SW 1271 (cell line): ENCODE measurements around the gene FAAP100.
"Not testable (repeated sequence)": the region's sequence is repeated elsewhere in the genome, so short reads cannot be mapped to it uniquely, and the experiment has no call there.

ENCODE experiments used
- DNase-seq, 2 experiments: peaks; one replicate each; lab custom pipeline; 2025; lab: John Stamatoyannopoulos, UW

Gene FAAP100, protein sequence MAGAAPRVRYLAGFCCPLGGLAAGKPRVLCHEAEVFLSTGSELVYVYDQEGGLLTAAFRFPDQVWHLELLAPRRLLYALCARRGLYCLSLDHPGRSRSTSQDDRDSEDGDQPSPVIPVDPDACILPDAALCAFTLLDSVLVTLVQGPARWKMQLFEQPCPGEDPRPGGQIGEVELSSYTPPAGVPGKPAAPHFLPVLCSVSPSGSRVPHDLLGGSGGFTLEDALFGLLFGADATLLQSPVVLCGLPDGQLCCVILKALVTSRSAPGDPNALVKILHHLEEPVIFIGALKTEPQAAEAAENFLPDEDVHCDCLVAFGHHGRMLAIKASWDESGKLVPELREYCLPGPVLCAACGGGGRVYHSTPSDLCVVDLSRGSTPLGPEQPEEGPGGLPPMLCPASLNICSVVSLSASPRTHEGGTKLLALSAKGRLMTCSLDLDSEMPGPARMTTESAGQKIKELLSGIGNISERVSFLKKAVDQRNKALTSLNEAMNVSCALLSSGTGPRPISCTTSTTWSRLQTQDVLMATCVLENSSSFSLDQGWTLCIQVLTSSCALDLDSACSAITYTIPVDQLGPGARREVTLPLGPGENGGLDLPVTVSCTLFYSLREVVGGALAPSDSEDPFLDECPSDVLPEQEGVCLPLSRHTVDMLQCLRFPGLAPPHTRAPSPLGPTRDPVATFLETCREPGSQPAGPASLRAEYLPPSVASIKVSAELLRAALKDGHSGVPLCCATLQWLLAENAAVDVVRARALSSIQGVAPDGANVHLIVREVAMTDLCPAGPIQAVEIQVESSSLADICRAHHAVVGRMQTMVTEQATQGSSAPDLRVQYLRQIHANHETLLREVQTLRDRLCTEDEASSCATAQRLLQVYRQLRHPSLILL

DNA sequence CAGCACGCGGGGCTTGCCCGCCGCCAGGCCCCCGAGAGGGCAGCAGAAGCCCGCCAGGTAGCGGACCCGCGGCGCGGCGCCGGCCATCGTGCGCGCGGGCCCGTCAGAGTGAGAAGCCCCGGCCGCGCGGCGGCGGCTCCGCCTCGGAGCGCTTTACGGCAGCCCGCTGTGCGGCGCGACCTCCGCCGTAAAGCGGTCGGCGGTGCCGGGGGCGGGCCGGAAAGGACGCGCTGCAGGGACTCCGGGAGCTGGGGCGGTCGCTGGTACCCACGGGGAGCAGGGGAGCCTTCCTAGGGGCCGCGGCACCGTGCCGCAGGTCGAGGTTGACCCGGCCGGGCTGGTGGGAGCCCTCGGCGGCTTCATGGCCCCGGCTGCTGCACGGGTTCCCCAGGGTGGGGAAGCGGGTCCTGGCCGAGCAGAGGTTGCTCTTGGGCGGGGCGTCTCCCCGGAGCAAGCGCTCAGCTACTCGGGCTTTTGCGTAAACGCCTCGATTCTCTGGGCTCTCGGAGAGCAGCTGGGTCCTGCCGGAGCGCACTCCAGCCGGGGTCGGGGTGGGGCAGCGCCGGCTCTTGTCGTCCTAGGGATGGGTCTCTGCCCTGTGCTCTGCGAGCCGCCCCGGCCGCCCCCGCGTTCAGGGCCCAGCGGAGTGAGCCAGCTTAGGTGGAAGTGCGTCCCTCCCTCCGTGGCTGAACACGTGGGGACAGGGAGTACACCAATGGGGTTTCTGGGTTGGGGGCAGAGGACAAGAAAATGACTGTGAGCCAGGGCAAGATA is at the start of gene FAAP100:
FAAP100 (minus strand) TSS at position 110 of the 774 bp plus-strand sequence; CDS start at position 87, 23 bp downstream.
- peak; percentile 34 to 90 for DNase-seq

DNA sequence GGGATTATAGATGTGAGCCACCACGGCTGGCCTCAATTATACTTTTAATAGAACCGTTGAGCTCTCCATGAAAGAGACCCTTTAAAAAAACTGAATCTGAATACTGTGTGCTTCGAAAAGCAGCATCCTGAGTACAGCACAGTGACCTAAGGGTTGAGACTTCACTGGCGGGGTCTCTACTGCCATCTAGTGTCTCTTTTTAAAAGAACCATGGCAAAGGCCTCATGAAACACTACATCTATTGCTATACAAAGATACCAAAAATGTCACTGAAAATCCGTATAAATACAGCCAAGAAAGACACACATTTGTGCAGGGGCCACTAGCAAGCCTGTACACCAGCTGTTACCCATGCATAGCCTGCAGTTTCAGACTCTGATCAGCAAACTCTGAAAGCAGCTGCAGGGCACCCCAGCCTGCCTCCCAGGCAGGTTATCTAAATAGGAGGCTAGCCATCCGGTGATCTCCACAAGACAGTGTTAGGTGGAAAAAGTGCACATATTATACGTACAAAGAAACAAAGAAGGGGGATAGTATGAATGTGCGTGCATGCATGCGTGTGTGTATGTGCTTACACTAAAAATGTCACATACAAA is 49.5 kb upstream of the FAAP100 start:
- peak; percentile 24 to 47 for DNase-seq

DNA sequence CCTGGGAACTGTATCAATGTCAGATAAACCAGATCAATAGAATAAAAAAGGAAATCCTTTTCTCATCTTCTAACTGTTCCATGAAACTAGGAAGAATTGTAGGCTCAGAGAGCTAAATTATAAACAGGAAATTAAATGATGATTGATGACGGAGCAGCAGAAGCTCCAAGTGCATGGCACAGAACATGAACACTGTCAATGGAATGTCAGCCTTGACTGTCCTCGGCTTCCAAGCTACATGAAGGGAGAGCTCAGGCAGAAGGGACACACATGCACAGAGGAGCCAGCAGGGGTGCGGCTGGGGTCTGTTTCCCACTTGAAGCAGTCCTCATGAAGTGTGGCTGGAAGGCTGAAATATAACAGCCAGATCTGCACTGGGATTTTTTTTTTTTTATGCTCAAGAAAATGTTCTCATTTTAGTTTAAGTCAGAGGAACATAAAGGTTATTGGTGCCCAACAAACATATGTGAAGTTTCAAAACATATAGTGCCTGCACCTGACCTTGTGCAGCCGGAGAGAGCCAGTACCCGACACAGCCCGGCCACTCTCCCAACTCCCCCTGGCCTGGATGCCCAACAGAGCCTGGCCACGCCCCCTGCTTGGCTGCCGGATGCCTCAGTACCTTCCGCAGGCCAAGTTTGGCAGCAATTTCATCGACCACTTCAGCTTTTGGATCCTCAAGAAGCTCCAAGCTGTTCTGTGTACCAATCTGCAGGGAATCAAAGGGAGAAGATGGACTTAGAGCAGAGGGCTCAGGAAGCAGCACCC is 47.8 kb upstream of the FAAP100 start:
- no peak for DNase-seq

DNA sequence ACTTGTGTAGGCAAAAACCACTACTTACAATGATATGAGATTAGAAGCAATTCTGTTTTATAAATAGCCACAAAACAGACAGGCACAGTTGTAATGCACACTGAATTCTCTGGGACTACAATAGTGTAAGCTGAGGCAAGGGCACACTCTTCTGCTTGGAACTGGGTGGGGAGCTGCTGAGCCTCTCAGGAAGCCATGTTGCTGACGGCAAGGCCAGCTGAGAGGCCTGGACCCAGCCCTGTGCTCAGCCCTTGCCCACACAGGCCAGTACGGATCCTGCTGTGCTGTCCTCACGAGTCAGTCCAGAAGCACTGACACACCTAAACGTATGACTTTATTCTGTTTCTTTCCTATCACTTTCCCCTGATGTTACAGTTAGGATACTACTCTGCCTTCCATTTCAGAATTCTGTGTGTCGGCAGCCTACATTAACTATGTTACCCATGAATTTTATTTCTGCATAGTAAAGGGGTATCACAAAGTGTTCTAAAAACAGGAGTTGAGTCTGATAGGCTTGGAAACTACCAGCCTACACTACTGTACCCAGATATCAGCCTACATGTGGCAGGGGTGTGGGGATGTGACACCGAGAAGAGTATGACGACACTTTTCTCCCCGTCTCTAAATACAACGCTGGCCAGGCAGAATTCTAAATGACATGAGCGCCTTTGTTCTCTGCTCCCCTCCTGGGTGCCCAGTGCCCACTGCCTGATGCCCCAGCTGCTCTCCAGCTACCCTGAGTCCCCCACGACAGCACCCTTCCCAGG is 41.1 kb upstream of the FAAP100 start:
- no peak for DNase-seq

DNA sequence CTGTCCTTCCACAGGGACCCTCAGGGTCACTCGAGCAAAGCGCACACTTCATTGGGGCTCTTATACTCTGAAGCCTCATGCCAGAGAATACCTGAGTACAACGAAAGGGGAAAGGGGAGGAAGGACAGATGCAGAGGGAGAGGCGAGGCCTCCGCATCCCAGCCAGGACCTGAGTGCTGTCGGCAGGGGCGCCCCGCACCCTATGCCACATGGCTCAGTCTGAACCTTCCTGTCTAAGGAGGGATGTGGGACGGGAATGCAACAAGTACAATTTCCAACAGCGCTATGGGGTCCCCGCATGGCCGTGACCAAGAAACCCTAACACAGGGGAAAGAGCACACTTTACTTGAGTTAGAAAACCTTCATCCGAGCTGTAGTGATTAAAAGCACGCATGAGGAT is 39.8 kb upstream of the FAAP100 start:
- no peak for DNase-seq

DNA sequence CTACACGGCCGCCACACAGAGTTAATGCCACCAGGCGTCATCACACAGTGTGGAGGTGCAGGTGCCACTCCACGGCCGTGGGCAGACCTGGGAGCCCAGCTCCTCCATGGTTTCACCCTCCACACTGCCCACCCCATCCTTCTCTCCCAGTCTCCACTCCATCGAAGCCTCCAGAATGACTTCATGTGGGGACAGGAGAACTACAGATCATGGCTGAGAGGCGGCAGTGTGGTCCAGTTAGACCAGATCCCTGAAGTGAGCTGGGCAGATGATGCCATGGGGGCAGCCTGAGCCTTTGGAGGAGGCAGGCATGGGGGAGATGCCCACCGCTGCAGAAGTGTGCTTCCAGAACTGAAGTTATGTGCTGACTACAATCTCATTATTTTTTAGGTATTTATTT is 38.0 kb upstream of the FAAP100 start:
- DNase-seq, result no peak

DNA sequence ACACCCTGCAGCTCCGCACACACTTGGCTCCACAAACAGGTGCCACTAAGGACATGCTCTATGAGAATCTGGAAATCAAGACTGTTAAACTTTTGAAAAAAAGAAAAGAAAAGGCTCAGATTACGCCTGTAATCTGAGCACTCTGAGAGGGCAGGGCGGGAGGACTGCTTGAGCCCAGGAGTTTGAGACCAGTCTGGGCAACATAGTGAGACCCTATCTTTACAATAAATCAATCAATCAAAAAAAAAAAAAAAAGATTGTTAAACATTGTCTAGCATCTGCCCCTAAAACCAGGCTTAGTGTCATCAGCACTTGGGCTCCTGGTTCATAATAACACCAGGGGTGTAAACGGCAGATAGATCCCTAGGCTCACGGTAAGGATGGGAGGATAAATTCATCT is 37.5 kb upstream of the FAAP100 start:
- DNase-seq, result no peak

DNA sequence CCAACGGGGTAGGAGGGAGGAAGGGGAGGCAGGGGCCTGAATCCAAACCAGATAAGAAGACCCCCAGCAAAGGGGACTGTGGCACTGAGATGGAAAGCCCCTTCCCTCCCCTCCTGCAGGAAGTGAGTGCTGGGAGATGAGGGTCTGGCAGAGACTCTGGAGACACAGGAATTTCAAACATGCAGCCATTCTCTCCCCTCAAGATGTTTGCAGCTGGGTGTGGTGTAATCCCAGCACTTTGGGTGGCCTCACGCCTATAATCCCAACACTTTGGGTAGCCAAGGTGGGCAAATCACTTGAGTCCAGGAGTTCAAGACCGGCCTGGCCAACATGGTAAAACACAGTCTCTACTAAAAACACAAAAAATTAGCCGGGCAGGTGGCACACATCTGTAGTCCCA is 33.9 kb upstream of the FAAP100 start:
- DNase-seq, result no peak

DNA sequence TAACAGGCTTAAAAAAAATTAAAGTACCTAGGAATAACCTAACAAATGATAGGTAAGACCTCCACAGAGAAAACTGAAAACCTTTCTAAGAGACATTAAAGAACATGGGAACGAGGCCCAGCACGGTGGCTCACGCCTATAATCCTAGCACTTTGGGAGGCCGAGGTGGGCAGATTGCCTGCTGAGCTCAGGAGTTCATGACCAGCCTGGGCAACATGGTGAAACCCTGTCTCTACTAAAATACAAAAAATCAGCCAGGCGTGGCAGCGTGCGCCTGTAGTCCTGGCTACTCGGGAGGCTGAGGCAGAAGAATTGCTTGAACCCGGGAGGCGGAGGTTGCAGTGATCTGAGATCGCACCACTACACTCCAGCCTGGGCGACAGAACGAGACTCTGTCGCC is 32.6 kb upstream of the FAAP100 start:
- not testable (repeated sequence) for DNase-seq

DNA sequence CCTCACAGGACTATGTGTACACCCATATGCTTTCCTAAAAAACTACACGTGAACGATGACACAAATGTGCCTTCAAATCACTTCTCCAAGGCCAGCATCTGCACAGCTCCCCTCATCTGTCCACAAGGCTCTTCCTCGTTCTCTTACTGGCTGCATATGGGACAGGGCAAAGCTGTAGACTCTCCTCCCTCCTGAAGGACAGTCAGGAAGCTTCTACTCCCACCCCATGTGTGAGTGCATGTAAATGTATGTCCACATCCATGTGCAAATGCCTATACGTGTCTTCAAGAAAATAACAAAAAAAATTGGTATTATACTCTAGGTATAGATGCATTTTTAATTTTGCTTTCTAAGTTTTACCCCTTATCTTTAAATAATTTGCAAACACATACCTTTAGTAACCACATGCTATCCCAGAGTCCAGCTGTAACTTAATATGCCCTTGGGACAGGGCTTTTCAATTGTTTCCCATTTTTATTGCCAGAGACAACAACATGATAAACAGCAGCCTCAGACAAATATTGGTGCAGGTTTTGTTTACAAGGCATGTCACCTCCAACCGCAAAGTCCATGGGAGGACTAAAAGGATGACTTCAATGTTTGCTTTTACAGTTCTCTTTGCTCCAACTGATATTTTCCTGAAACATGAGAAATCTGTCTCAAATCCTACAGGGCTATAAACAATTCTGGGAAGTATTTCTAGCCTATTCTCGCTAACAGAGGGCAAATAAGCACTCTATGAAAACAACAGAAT is 31.6 kb upstream of the FAAP100 start:
- no peak for DNase-seq

DNA sequence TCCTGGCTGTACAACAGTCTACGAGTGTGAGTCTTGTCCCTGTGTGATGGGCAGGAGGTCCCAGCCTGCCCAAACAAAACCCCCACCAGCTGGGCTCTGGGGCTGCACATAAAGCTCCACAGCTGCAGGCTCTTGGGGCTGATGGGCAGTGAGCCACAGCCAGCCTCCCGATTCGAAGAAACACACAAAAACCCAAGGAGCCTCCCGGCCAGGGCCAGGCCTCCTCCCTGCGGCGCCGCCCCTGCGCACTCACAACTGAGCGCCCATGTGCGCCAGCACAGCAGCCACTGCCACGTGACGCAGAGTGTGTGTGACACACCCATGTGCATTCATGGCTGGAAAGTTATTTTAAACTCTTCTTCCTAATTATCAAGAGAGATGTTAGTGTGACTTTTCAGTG is 30.6 kb upstream of the FAAP100 start:
- DNase-seq, result no peak

DNA sequence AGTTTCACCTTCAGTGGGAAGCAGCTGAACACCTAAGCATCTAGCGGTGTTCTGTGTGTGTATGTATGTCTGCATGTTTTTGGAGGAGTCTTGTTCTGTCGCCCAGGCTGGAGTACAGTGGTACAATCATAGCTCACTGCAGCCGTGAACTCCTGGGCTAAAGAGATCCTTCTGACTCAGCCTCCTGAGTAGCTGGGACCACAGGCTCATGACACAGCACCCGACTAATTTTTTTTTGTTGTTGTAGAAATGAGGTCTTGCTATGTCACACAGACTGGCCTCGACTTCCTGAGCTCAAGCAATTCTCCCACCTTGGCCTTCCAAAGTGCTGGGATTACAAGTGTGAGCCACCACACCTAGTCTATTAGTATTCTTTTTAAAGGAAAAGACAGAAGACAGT is 30.2 kb upstream of the FAAP100 start:
- DNase-seq, result no peak

DNA sequence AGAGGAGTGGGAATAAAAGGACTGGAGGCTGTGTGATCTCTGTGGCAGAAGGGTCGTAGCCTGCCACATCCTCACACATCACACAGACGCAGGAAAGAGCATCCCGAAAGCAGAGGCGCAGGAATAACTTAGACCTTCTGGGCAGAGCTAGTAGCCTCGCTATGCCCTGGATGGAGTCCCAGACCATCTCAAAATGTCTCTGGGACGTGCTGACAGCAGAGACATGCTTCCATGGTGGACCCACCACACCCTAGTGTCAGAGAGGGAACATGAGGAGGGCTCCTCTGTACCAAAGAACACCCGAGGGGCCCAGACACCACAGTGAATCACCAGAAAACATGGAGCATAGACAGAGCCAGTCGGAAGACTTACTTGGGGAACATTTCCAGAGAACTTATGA is 29.6 kb upstream of the FAAP100 start:
- DNase-seq, result no peak

DNA sequence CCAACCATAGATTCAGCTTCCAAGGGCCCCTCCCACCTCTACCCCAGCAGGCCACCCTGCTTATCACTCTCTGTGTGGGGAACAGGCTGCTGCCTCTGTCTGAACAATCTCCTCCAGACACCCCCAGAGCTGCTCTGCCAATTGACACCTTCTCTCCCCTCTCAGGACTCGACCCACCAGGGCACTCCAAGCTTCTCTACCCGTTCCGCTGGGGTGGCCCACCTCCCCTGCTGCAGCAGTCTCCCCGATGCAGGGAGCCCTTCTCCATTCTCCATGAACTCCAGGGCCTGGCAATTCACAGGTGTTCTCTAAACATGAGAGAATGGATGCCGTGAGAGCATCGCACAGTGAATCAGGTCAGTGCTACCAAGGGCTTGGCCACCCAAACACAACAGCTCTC is 28.3 kb upstream of the FAAP100 start:
- no peak for DNase-seq

DNA sequence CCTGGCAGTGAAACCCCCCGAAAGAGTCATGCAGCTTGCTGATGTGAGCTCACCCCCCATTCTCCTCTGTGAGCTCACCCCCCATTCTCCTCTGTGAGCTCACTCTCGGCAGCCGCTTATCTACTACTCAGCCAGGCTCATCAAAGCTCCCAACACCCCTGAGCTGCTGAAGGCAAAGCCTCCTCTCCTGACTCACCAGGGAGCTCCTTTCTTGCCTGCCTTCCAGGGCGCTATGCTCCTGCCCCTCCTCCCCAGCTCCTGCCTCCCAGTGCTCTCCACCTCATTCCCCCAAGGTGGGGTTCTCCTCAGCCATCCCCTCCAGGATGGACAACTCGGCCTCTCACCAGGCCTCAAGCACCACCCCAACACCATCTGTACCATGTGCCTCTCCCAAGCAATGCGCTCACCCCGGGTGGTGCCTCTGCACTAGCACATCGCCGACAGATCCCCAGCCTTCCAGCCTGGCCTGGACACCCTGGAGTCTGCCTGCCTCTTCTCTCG is 27.7 kb upstream of the FAAP100 start:
- no peak for DNase-seq

DNA sequence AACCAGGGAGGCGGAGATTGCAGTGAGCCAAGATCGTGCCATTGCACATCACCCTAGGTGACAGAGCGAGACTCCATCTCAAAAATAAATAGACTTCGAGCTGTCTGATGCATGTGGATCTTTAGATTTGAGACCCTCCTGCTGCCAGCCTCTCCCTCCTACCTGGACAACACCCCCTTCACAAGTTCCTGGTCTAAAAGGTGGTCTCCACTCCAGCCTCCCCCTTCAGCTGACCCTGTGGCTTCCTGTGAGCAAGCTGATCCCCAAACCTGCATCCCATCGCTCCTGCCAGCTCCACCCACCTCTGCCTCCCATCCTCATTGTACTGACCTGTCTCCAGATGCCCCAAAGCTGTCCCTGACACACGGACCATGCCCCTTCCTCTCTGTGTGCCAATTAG is 27.1 kb upstream of the FAAP100 start:
- DNase-seq, result no peak

DNA sequence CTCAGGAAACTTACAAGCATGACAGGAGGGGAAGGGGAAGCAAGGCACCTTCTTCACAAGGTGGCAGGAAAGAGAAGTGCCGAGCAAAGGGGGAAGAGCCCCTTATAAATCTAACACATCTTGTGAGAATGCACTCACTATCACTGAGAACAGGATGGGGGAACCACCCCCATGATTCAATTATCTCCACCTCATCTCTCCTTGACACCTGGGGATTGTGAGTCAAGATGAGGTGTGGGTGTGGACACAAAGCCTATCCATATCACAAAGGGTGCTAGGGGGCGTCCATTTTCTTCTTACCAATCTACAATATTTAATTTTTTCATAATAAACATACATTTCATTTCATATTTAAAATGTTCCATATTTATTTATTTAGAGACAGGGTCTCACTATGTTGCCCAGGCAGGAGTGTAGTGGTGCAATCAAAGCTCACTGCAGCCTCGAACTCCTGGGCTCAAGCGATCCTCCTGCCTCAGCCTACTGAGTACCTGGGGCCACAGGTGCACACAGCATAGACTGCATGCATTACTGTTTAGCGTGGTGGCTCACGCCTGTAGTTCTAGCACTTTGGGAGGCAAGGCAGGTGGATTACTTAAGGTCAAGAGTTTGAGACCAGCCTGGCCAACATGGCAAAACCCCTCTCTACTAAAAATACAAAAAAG is 26.5 kb upstream of the FAAP100 start:
- no peak for DNase-seq

DNA sequence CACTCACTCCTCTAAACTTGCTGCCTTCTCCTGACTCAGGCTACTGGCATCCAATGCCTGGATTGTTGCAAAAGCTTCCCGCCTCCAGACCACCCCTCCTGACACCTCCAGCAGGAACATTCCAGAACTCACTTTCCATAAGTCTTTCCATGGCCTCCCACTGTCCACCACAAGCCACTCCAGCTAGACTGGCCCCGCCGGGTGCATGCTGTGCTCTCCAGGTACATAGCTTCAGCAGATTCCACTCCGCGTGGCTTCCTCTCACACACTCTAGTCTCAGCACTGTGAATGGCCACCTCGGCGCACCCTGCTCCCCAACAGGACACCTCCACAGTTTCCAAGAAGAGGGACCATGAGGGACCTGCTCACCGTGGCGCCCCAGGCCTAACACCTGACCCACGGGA is 25.9 kb upstream of the FAAP100 start:
- peak in 1 of 2 experiments; percentile 9 for DNase-seq
